HG02759 (cell line): Measurements from ENCODE around the gene RAB4A.
"Not testable (repeated sequence)": the region's sequence is repeated elsewhere in the genome, so short reads cannot be mapped to it uniquely, and the experiment has no call there.

ENCODE experiments used
- ATAC-seq: cut with Tn5 transposase; IDR thresholded peaks from one replicate; pipeline ENCODE4 v1.9.1; 2021; ENCODE audit warnings: mild to moderate bottlenecking, moderate library complexity; ENCODE audit not compliant: unreplicated experiment

RAB4A gene

DNA sequence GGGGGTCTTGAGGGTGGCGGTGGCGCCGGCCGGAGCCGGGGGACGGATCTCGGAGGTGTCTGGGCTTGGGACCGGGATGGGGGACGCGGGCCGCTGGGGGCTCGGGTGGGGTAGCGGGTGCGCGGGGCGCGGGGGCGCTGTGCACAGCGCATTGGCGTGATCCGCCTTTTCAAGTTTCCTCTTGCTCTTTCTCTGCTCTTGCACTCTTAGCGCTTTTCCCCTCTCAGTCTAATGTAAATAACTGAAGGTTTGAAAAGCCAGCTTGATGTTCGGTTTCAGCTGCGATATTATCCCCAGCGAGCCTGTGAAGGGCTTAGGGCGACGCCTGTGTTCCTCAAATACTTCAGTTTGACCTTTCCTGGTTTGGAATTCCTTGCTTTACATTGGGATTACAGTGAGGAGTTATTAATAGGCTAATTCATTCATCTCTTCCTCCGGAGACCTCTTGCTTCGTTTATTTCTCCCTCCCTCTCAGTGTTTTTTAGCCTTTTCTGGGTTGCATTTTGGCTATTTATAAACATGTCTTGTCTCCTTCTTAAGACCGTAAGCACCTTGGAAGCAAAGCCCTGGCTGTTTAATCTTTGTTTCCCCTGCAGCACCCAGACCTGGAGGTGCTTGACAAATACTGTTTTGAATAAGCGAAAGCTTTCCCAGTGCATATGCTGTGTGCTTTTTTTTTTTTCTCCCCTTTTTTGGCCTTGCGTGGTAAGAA lies 693 bp downstream of the RAB4A start:
- peak; percentile 49 for ATAC-seq

DNA sequence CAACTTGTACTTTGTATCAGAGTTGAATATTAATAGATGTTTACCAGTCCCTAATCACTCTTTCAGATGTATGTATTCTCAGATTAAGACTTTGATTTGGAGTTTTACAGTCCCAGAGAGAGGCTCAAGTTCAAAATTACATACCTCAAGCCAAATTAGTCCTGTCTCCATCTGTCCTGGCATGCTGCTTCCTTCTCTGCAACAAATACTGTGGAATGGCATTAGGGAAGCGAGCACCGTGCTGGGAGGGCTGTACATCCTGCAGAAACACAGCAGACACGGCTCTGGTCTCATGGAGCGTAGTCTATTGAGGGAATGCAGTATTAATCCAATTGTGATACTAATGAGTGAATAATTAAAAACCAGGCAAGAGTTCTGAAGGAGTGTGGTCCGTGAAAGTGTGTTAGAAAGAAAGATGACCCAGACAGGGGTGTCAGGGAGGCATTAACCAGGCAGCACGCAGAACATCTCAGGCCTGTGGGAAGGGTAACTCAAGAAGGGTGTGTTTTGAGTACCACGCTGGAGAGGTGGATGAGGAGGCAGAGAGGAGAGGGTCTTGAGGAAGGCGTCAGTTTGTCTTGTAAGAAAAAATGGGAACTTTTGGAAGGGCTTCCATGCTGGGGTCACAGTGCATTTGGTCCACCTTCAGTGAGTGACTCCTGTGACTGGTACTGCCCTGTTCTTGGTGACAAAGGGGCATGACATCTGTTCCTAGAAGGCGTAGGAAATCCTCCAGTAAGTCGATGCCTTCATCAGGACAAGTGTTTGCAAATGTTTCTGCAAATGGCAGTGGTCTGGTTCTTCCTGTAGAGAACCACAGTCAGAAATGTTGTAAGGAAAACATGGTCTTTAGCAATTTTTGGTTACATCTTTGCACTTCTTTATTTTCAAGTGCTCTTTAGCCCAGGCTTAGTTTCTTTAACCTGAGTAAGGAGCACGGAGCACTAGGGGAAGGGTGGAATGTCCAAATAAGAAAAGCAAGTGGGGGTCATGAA lies 1.6 kb downstream of the RAB4A start:
- ATAC-seq, result no peak

DNA sequence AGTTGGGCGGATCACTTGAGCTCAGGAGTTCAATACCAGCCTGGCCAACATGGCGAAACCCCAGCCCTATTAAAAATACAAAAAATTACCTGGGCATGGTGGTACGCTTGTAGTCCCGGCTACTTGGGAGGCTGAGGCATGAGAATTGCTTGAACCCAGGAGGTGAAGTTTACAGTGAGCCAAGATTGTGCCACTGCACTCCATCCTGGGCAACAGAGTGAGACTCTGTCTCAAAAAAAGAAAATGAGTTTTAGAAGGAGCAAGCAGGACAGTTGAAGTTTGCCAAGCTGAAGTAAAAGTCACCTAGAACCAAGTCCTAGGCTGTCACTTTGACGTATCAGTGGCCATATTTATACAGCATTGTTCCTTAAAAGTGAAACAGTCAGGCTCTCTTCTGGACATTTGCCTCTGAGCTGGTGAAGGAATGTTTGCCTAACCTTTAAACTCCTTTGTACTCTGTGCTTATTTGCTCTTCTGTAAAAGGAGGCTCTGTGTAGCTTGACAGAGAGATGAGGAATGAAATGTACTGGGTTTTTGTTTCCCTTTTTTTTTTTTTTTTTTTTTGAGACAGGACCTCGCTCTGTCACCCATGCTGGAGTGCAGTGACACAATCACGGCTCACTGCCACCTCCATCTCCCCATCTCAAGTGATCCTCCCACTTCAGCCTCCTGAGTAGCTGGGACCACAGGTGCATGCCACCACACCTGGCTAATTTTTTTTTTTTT lies 2.8 kb downstream of the RAB4A start:
- no peak for ATAC-seq

DNA sequence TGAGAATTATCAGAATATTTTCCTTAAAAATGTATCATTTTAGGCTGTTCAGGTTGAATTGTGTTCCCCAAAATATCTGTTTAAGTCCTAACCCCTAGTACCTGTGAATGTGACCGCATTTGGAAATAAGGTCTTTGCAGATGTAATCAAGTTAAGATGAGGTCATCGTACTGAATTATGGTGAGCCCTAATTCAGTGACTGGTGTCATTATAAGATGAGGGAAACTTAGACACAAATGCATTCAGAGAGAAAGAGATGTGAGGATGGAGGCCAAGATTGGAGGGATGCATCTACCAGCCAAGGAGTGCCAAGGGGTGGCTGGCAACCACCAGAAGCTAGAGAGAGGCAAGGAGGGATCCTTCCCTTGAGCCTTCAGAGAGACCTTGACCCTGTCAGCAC lies 4.1 kb downstream of the RAB4A start:
- no peak for ATAC-seq

DNA sequence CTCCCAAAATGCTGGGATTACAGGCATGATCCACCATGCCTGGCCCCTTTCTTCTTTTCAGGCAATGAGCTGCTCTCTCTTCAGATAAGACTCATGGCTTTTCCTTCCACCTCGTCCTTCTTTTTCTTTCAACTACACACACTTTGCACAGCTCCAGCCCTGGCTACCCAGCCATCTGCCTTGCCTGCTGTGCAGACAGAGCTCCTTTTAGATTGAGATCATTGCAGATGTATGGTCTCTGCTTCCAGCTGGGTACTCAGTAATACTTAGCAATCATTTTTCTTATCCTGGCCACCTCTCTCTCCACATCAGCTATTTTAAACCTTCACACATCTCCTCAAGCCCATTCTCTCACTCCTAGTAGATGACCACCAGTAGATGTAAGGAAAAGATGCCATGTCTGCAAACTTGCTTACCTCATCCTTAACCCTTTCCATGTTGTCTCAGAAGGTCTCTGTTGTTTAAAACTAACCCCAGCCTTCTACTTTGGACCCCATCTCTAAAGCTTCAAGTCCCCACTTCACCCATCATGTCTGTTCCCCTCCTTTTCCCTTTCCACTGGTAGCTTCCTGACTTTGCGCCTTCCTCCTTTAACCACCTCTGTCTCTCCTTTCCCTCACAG lies 7.3 kb downstream of the RAB4A start:
- ATAC-seq, result no peak

DNA sequence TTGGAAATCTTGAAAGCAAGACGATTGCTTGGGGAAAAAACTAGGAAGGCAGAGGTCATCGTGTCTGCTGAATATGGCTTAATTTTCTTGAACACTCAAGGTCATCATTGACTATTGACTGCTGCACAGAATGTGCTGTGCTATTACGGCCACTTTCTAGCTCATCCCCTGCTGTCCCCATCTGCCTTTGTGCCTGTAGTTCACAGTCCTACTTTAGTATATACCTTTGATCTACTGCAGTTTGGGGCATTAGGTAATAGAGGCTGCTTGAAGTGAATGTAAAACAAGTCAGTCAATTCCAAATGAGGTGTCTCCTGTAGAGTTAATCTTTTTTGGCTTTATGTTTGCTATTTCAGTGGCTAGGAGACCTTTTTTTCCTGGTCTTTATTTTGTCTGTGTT lies 8.3 kb downstream of the RAB4A start:
- no peak for ATAC-seq

DNA sequence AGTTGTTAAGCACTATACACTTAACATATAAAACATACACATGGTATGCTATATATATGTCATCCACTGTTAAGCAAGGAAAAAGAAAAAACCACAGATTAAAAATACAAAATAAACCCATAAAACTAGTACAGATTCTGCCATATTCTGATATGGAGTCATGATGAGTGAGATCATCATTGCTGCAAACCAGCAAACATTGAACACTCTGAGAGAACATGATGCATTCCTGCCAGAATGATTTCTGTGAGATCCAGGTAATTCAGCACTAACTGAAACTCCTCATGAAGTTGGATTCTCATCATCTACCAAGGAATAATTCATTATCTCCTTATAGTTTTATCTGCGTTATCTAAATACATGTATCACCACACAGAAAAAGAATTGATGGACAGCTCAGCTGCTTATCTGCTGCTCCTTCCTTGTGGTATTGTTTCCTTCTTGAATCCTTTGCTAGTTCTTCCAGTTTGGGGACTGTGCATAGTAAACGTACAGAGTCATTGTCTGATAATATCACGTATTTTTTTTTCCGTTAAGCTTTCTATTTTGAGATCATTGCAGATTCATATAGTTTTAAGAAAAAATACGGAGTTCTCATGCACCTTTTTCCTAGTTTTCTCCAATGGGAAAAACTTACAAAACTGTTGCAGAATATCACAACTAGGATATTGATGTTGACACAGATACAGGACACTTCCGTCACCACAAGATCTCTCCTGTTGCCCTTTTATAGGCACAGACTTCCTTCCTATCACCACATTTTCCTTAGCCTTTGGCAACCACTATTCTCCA lies 9.3 kb downstream of the RAB4A start:
- no peak for ATAC-seq

DNA sequence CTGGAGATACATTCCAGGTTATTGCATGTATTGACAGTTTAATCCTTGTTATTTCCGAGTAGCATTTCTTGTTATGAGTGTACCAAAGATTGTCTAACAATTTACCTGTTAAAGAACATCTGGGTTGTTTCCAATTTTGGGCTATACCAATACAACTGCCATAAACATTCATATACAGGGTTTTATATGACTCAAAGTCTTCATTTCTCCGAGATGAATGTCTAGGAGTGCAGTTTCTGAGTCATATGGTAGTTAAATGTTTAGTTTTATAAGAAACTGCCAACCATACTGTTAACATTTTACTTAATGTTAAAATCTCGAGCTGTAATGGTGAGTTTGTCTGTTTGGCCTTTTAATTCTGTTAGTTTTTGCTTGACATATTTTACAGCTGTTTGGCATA lies 10.0 kb downstream of the RAB4A start:
- no peak for ATAC-seq

DNA sequence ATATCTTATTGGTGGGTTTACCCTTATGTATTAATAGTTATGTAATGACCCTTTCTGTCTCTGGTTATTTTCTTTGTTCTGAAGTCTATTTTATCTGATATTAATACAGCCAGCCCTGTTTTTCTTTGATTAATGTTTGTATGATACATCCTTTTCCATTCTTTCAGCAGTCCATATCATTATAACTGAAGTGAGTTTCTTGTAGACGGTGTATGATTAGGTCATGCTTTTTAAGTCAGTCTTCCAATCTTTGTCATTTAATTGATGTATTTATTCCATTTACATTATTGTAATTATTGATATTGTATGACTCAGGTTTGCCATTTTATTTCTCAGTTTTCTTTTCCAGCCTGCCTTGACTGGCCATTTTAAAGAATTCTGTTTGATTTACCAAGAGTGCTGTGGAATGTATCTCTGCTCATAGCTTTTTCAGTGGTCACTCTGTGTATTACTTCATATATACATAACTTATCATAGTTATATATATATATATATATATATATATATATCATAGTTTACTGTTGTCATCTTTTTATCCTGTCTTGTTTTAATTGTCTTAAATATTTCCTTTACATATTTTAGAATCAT lies 10.5 kb downstream of the RAB4A start:
- ATAC-seq, result no peak

DNA sequence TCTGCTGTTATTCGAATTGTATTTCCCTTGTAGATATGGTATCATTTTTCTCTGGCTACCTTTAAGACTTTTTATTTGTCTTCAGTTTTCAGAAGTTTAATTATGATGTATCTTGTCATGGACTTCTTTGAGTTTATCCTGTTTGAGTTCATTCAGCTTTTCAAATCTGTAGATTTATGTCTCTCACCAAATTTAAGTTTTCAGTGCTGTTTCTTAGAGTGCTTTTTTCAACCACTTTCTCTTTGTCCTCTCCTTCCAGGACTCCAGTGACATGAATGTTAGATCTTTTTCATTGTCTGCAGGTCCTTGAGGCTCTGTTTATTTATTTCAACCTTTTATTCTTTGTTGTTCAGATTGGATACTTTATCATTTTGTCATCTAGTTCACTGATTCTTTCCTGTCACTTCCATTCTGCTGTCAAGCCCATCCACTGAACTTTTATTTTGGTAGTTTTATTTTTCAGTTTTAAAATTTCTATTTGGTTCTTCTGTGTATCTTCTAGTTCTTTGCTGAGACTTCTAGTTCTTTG lies 11.4 kb downstream of the RAB4A start:
- ATAC-seq, result no peak

DNA sequence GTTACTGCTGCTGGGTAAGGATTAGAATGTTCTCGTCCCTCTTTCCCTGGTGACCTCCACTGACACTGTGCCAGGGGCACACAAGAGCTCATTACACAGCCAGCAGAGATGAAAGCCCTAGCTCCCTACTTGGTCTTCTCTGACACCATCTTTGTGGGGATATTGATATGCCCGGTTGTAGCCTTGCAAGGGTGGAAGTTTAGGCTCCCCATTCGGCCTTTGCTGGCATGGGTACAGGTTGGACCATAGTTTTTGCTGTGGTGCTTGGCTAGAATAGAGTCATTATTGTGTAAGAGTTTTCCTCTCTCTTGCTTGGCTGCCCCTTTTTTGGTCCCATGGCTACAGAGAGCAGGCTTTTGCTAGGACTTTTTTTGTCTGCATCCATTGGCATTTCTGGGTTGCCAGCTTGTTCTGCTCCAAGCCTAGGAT lies 12.3 kb downstream of the RAB4A start:
- ATAC-seq, result no peak

DNA sequence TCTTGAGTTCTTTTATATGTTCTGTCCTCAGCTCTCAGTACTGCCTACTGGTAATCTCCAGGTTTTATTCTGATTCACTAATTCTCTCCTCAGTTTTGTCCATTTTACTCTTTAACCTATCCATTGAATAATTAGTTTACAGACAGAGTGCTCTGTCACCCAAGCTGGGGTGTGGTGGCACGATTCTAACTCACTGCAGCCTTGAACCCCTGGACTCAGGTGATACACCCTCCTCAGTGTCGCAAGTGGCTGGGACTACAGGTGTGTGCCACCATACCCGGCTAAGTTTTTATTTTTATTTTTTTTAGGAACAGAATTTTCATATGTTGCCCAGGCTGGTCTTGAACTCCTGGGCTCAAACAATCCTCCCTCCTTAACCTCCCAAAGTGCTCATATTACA lies 14.0 kb downstream of the RAB4A start:
- ATAC-seq, result no peak

DNA sequence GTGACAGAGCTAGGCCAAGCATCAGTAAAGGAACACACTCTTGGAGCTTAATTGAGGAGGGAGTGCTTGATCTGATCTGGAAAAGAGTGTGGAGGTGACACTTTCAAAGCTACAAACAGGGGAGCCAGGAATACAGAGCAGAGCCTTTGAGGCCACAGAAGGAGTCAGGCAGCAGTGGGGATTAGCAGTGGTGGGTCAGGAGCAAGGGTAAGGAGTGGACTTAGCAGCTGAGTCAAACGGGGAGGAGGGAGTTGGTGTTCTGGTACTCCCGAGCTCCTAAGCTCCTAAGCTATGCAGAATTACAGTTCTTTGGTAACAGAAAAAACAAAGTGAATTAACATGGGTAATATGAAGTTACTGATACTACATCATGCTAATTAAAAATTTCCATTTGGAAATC lies 14.5 kb downstream of the RAB4A start:
- ATAC-seq, result no peak

DNA sequence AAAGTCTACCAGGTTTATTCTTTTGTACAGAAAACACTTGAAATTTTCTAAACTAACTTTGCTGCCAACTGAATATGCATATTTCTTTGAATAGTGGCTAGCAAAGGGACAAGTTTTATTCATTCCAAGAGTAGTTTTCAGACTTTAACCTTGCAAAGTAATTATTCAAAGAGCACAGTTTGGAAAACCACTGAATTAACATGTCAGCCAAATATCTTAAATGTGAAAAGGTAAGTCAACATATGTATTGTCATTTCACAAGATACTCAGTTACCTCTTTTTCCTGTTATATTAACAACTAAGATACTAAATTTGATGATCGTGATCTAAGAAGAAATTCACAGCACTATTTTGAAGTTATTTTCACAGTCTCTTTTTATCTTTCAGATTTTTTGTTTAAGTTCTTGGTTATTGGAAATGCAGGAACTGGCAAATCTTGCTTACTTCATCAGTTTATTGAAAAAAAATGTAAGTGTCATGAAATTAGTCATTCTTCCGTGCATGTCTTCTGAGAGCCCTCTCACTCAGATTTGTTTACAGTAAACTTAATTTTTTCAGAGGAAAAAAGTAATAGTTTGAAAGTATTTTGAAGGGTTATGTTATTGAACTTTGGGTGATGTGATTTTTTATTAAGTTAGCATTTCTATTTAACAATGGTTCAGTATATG lies 15.3 kb downstream of the RAB4A start:
- no peak for ATAC-seq

DNA sequence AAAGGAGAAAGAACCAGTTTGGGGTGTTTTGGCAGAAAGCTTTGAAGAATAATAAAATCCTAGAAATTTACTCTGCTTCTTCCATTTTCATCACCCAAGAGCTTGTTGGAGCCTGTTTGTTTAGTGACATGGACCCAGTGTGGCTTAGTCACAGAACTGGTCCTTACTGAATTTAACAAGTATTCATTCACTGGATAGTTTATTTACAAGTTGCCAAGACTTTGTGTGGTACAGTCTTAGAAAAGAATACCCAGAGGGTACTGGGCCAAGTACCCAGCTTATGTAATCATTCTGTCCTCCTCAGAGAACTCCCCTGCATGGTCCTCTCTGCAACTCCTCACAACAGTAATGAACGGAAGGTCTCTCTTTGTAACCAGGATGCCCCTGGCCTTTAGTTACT lies 16.4 kb downstream of the RAB4A start:
- ATAC-seq, result no peak

DNA sequence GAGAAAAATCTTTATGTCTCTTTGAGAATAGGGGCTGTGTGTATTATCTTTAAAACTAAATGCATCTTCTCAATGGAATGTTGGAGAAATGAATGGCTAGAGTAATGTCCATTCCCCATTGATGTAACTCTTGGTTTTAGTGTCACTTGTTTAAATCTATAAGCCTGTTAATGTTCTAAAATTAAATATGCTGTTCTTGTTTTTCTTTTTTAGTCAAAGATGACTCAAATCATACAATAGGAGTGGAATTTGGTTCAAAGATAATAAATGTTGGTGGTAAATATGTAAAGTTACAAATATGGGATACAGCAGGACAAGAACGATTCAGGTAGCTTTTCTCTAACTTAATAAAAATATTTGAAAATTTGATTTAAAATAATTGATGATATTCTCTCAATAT lies 17.6 kb downstream of the RAB4A start:
- ATAC-seq, result no peak

DNA sequence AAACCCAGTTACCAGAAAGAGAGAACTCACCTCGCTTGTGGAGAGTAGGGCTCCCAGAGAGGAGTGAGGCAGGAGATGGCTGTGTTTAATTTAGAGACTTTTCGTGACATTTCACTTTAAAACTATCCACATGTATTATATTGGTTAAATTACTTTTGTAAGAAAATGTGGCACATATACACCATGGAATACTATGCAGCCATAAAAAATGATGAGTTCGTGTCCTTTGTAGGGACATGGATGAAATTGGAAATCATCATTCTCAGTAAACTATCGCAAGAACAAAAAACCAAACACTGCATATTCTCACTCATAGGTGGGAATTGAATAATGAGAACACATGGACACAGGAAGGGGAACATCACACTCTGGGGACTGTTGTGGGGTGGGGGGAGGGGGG lies 20.8 kb downstream of the RAB4A start:
- ATAC-seq, result not testable (repeated sequence)

DNA sequence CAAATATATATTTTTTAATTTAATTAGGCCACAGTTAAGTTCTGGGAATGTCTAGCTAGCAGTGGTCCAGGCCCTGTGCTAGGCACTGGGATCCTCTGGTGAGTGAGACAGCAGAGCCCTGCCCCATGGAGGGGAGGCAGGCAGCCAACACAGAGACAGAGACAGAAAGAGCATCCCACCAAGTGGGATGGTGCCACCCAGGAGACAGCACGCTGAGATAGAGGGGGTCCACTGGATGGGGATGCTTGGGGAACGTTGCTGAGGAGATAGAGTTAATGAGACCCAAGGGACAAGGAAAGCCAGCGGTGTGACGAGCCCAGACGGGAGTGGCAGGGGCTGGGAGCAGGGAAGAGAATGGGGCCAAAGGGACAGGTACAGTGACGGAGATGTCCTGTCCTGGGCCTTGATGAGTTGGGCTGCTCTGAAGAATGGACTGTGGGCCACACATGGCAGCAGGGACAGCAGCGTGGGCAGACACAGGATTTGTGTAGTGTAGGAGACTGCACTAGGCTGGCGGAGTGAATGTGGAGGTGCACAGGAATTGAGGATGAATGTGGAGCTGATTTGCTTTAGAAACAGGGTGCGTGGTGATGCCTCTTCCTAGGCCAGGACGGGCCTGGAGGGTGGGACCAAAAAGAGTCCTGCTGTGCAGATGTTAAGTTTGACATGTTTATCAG lies 22.8 kb downstream of the RAB4A start:
- no peak for ATAC-seq
